WERI-Rb-1 (cell line): ENCODE measurements around the gene CHMP3.

Source experiments
- DNase-seq: peaks from one replicate; pipeline ENCODE4 v3.0.0-alpha.2; 2020
- H3K27ac ChIP-seq: fragments of 250-450 bp; sonication (Bioruptor Pico); 2 replicates; pipeline ENCODE4 v1.5.1; 2020; ENCODE audit warnings: mild to moderate bottlenecking, moderate library complexity
- H3K27me3 ChIP-seq: fragments of 250-450 bp; sonication (Bioruptor Pico); 2 replicates; pipeline ENCODE4 v1.5.1; 2021; ENCODE audit warnings: mild to moderate bottlenecking, low read depth, moderate library complexity; ENCODE audit not compliant: insufficient read depth, severe bottlenecking
- H3K36me3 ChIP-seq: fragments of 250-450 bp; sonication (Bioruptor Pico); 2 replicates; pipeline ENCODE4 v1.5.1; 2020; ENCODE audit warnings: mild to moderate bottlenecking, moderate library complexity
- H3K4me3 ChIP-seq: 2 replicates; pipeline ENCODE4 v1.5.1; 2011; ENCODE audit warnings: low read depth, mild to moderate bottlenecking, control low read depth, low read length
- H3K9me3 ChIP-seq: fragments of 250-450 bp; sonication (Bioruptor Pico); 2 replicates; pipeline ENCODE4 v1.5.1; 2021; ENCODE audit warnings: mild to moderate bottlenecking, moderate library complexity; ENCODE audit not compliant: severe bottlenecking
- CTCF ChIP-seq: IDR thresholded peaks from 2 replicates; pipeline ENCODE4 v1.5.1; 2011; ENCODE audit warnings: low read depth, mild to moderate bottlenecking, control low read depth, inconsistent platforms, low read length

Gene CHMP3

GRCh38 chr2:86543793-86544192 lies 19.4 kb downstream of the CHMP3 start:
- DNase-seq = no peak
- H3K9me3 ChIP-seq = peaks cover 3% of the 10 kb centered on the region

GRCh38 chr2:86543335-86543734 lies 19.9 kb downstream of the CHMP3 start:
- H3K9me3 ChIP-seq = peaks cover 3% of the 10 kb centered on the region
- TF ChIP-seq CTCF = no peak

More at GRCh38 chr2:86543793-86544192, 19.4 kb downstream of the CHMP3 start:
- H3K27me3 ChIP-seq = no peaks in the 10 kb centered on the region
- H3K27ac ChIP-seq = no peak overlapping the region
- no peak for TF ChIP-seq CTCF
- no peak overlapping the region for H3K4me3 ChIP-seq
- H3K36me3 ChIP-seq = peaks cover 6% of the 10 kb centered on the region; the same call in 1 of the 2 replicates

GRCh38 chr2:86542814-86543213 lies 20.4 kb downstream of the CHMP3 start:
- Histone ChIP-seq H3K36me3 (peaks cover 5% of the 10 kb centered on the region; the same call in 1 of the 2 replicates), H3K27me3 (no peaks in the 10 kb centered on the region), H3K4me3 (no peak overlapping the region), H3K9me3 (peaks cover 3% of the 10 kb centered on the region), H3K27ac (no peak overlapping the region)
- TF ChIP-seq CTCF = no peak
- DNase-seq = no peak

More at GRCh38 chr2:86543335-86543734, 19.9 kb downstream of the CHMP3 start:
- no peak overlapping the region for H3K27ac ChIP-seq
- peaks cover 6% of the 10 kb centered on the region; the same call in 1 of the 2 replicates for H3K36me3 ChIP-seq
- H3K27me3 ChIP-seq = no peaks in the 10 kb centered on the region
- no peak for DNase-seq
- no peak overlapping the region for H3K4me3 ChIP-seq

GRCh38 chr2:86541334-86541733 lies 21.9 kb downstream of the CHMP3 start:
- H3K36me3 ChIP-seq = no peaks in the 10 kb centered on the region
- no peak for DNase-seq
- no peak for TF ChIP-seq CTCF
- no peak overlapping the region for H3K4me3 ChIP-seq
- no peak overlapping the region for H3K27ac ChIP-seq
- peaks cover 3% of the 10 kb centered on the region for H3K9me3 ChIP-seq
- no peaks in the 10 kb centered on the region for H3K27me3 ChIP-seq

- no peaks in the 10 kb centered on the region for H3K27me3 ChIP-seq
- H3K4me3 ChIP-seq = no peak overlapping the region
- no peak for DNase-seq
- H3K27ac ChIP-seq = no peak overlapping the region
- H3K9me3 ChIP-seq = peaks cover 5% of the 10 kb centered on the region
- TF ChIP-seq CTCF = no peak
- peaks cover 3% of the 10 kb centered on the region for H3K36me3 ChIP-seq
Observed at GRCh38 chr2:86533589-86533988, 29.7 kb downstream of the CHMP3 start.
